K562 (cell line): ENCODE measurements around the gene CDH16. TPM values are rescaled to one million over a fixed set of nuclear protein-coding genes. Genes with fewer than 3 reads are reported as not detected.

Experiments
- ATF1 ChIP-seq, 2 experiments: fragments of 450-650 bp in 1 of 2; IDR thresholded peaks; 2 replicates each; pipeline ENCODE4 v1.6.1; 2016; ENCODE audit warnings: missing compliant biosample characterization in 1 of 2, missing genetic modification characterization in 1 of 2
- CBX3 ChIP-seq, 2 experiments: IDR thresholded peaks; 1 replicate in 1 of 2; 2 replicates in 1 of 2; pipeline ENCODE4 v1.6.1; 2012; ENCODE audit warnings: inconsistent platforms in 2 of 2, low read length in 2 of 2, borderline replicate concordance in 1 of 2, control low read depth in 1 of 2
- CREM ChIP-seq: IDR thresholded peaks from 2 replicates; pipeline ENCODE4 v1.6.1; 2014; ENCODE audit warnings: antibody characterized with exemption, low read depth
- HDAC3 ChIP-seq: fragments of 450-650 bp; IDR thresholded peaks from 2 replicates; pipeline ENCODE4 v1.6.1; 2018; ENCODE audit warnings: borderline replicate concordance, mild to moderate bottlenecking, moderate library complexity; ENCODE audit not compliant: partially characterized antibody
- HMG20B ChIP-seq: fragments of 250-450 bp; sonication (Bioruptor Pico); IDR thresholded peaks from 2 replicates; pipeline ENCODE4 v1.5.0; 2021; ENCODE audit warnings: mild to moderate bottlenecking
- JUND ChIP-seq, 2 experiments: IDR thresholded peaks; 2 replicates in 1 of 2; 3 replicates in 1 of 2; pipeline ENCODE4 v1.6.1; 2011; ENCODE audit warnings: borderline replicate concordance in 2 of 2, low read depth in 2 of 2, low read length in 2 of 2, improper control_type of control experiment in 1 of 2, missing biosample characterization in 1 of 2, missing genetic modification characterization in 1 of 2, missing genetic modification reagents in 1 of 2
- MEIS2 ChIP-seq: fragments of 450-650 bp; IDR thresholded peaks from 2 replicates; pipeline ENCODE4 v1.6.1; 2014; ENCODE audit warnings: mild to moderate bottlenecking; ENCODE audit not compliant: partially characterized antibody
- POLR2B ChIP-seq: fragments of 450-650 bp; IDR thresholded peaks from 2 replicates; pipeline ENCODE4 v1.6.1; 2018; ENCODE audit warnings: low read depth; ENCODE audit not compliant: partially characterized antibody
- PYGO2 ChIP-seq: fragments of 450-650 bp; IDR thresholded peaks from 2 replicates; pipeline ENCODE4 v1.6.1; 2016; ENCODE audit warnings: mild to moderate bottlenecking, missing genetic modification characterization, moderate library complexity, missing compliant biosample characterization
- SOX6 ChIP-seq: fragments of 450-650 bp; IDR thresholded peaks from 2 replicates; pipeline ENCODE4 v1.6.1; 2014; ENCODE audit warnings: mild to moderate bottlenecking
- ZC3H4 ChIP-seq: sonication (generic); formaldehyde crosslinking; IDR thresholded peaks from 2 replicates; pipeline ENCODE4 v1.9.0; 2021; ENCODE audit warnings: missing genetic modification reagents, borderline replicate concordance
- ZNF717 ChIP-seq: fragments of 250-450 bp; sonication (Bioruptor Pico); IDR thresholded peaks from 2 replicates; pipeline ENCODE4 v1.5.0; 2021
- polyA plus RNA-seq, 8 experiments: library from polyadenylated mRNA; depleted of rRNA in 4 of 8; stranded (reverse) in 5 of 8; unstranded in 3 of 8; fragments of >200 nt; fragmentation: Nextera tagmentation in 2 of 8; fragmentation: Illumina TruSeq in 1 of 8; extraction: Ambion mirVana in 2 of 8; extraction: Trizol in 1 of 8; gene quantifications; 2 replicates each; pipeline versions ENCODE4 v1.2.1 to v1.2.3, GENCODE V29; 2011 to 2014; ENCODE audit warnings: inconsistent platforms in 1 of 8, missing spikeins in 1 of 8
- total RNA-seq, 7 experiments: library from RNA; depleted of rRNA in 6 of 7; stranded (reverse); fragments of >200 nt in 6 of 7; fragmentation: Illumina TruSeq in 2 of 7; extraction: Trizol in 2 of 7; gene quantifications; 2 replicates each; pipeline versions ENCODE4 v1.2.1 to v1.2.3, GENCODE V29; 2011 to 2021; ENCODE audit warnings: low replicate concordance in 1 of 7
- TF ChIP-seq, protein P1 (sequence below), 2 experiments: fragments of 450-650 bp; formaldehyde crosslinking in 1 of 2; IDR thresholded peaks; 2 replicates each; pipeline versions ENCODE4 v1.4.0 to v1.6.1; 2014 to 2020; ENCODE audit warnings: mild to moderate bottlenecking in 2 of 2, borderline replicate concordance in 1 of 2, low read depth in 1 of 2
- TF ChIP-seq, protein P2 (sequence below): sonication (generic); formaldehyde crosslinking; IDR thresholded peaks from 2 replicates; pipeline ENCODE4 v1.8.1; 2023; ENCODE audit warnings: mild to moderate bottlenecking, missing genetic modification reagents, moderate library complexity
- TF ChIP-seq, protein P3 (sequence below): fragments of 450-650 bp; formaldehyde crosslinking; IDR thresholded peaks from 2 replicates; pipeline ENCODE4 v1.4.0; 2020; ENCODE audit warnings: mild to moderate bottlenecking, moderate library complexity

CDH16 gene
- total and polyA plus RNA-seq, 9 of the 15 experiments (the other 6 are each of a cell fraction or from before 2014, with no cell fraction given), result not detected

DNA sequence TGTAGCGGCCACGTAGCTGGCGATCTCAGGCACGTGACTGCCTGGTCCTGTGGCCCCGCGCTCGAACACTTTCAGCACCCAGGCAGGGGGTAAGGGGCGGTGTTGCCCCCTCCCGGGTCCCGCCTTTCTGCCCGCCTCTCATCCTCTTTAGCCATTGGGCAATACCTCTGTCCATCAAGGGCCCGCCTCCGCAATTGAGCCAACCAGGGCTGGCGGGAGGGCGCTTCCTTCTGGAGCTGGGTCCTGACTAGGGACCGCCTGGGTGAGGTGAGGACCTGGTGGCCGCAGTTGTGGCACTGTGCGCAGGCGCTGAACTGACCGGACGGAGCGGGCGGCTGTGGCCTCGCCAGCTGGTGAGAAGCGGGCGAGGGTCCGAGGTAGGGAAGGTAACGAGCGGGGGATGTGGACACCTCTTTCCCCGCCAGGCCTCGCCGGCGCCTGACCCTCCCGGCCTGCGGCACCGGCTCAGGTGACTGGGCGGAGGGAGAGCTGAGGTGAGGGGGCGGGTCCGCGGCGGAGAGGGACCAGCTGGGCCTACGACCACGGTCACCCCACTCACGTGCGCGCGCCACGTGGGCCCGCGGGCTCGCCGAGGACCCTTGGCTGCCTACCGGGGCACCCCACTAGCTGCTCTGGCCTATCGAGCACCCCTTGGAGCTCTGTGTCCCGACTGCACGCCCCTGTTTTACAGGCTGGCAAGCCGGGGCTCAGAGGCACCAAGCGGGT lies 38.2 kb downstream of the CDH16 start, which contains the start of gene PDP2 (continued):
- TF ChIP-seq, protein P1, sequence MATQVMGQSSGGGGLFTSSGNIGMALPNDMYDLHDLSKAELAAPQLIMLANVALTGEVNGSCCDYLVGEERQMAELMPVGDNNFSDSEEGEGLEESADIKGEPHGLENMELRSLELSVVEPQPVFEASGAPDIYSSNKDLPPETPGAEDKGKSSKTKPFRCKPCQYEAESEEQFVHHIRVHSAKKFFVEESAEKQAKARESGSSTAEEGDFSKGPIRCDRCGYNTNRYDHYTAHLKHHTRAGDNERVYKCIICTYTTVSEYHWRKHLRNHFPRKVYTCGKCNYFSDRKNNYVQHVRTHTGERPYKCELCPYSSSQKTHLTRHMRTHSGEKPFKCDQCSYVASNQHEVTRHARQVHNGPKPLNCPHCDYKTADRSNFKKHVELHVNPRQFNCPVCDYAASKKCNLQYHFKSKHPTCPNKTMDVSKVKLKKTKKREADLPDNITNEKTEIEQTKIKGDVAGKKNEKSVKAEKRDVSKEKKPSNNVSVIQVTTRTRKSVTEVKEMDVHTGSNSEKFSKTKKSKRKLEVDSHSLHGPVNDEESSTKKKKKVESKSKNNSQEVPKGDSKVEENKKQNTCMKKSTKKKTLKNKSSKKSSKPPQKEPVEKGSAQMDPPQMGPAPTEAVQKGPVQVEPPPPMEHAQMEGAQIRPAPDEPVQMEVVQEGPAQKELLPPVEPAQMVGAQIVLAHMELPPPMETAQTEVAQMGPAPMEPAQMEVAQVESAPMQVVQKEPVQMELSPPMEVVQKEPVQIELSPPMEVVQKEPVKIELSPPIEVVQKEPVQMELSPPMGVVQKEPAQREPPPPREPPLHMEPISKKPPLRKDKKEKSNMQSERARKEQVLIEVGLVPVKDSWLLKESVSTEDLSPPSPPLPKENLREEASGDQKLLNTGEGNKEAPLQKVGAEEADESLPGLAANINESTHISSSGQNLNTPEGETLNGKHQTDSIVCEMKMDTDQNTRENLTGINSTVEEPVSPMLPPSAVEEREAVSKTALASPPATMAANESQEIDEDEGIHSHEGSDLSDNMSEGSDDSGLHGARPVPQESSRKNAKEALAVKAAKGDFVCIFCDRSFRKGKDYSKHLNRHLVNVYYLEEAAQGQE (IDR thresholded peaks at IDR 0.05; ENCODE audit: borderline replicate concordance), result no peak
- TF ChIP-seq, protein P1 (CRISPR knock-in tag; IDR thresholded peaks at IDR 0.05; ENCODE audit: low read depth), result 0 out of 2 replicates have a peak, but pooled peaks have one; percentile 40
- no peak for TF ChIP-seq HMG20B (CRISPR knock-in tag)
- TF ChIP-seq MEIS2, result peak; percentile 33
- TF ChIP-seq, protein P2, sequence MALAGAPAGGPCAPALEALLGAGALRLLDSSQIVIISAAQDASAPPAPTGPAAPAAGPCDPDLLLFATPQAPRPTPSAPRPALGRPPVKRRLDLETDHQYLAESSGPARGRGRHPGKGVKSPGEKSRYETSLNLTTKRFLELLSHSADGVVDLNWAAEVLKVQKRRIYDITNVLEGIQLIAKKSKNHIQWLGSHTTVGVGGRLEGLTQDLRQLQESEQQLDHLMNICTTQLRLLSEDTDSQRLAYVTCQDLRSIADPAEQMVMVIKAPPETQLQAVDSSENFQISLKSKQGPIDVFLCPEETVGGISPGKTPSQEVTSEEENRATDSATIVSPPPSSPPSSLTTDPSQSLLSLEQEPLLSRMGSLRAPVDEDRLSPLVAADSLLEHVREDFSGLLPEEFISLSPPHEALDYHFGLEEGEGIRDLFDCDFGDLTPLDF, result 0 out of 2 replicates have a peak, but pooled peaks have one; percentile 39
- peak; percentile 12; the same call in 1 of the 2 replicates for TF ChIP-seq SOX6
- TF ChIP-seq CBX3 (IDR thresholded peaks at IDR 0.05; ENCODE audit: borderline replicate concordance in 1 of 2, low read length in 2 of 2), result peak in 1 of 2 experiments; percentile 16; a peak in 1 of 3 replicates
- TF ChIP-seq, protein P3, sequence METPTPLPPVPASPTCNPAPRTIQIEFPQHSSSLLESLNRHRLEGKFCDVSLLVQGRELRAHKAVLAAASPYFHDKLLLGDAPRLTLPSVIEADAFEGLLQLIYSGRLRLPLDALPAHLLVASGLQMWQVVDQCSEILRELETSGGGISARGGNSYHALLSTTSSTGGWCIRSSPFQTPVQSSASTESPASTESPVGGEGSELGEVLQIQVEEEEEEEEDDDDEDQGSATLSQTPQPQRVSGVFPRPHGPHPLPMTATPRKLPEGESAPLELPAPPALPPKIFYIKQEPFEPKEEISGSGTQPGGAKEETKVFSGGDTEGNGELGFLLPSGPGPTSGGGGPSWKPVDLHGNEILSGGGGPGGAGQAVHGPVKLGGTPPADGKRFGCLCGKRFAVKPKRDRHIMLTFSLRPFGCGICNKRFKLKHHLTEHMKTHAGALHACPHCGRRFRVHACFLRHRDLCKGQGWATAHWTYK (CRISPR knock-in tag), result 0 out of 2 replicates have a peak, but pooled peaks have one; percentile 21
- no peak for TF ChIP-seq PYGO2 (tag)
- no peak for TF ChIP-seq POLR2B
- TF ChIP-seq JUND (IDR thresholded peaks at IDR 0.05; ENCODE audit: borderline replicate concordance, low read depth, low read length), result 0 out of 2 replicates have a peak, but pooled peaks have one; percentile 6
- TF ChIP-seq JUND (tag; IDR thresholded peaks at IDR 0.05; ENCODE audit: borderline replicate concordance, low read depth, low read length), result no peak
- TF ChIP-seq ATF1 (CRISPR knock-in tag; IDR thresholded peaks at IDR 0.05), result no peak
- peak; percentile 49 for TF ChIP-seq ATF1 (tag; IDR thresholded peaks at IDR 0.05)
- no peak for TF ChIP-seq ZC3H4 (CRISPR knock-in tag)
- TF ChIP-seq ZNF717, result no peak
- peak; percentile 48; the same call in 1 of the 2 replicates for TF ChIP-seq CREM
- TF ChIP-seq HDAC3, result no peak
